BE2C (cell line): ENCODE measurements around the gene MMP7. TPM values are rescaled to one million over a fixed set of nuclear protein-coding genes. Genes with fewer than 3 reads are reported as not detected.

Experiments
- DNase-seq: peaks from one replicate; pipeline ENCODE4 v3.0.0-alpha.2; 2020
- H3K27me3 ChIP-seq: fragments of 250-450 bp; sonication (Bioruptor Pico); 2 replicates; pipeline ENCODE4 v1.5.1; 2020; ENCODE audit warnings: mild to moderate bottlenecking
- H3K36me3 ChIP-seq: fragments of 250-450 bp; sonication (Bioruptor Pico); 2 replicates; pipeline ENCODE4 v1.5.1; 2020; ENCODE audit warnings: mild to moderate bottlenecking
- H3K4me1 ChIP-seq: fragments of 250-450 bp; sonication (Bioruptor Pico); 2 replicates; pipeline ENCODE4 v1.5.1; 2020
- H3K4me3 ChIP-seq: 2 replicates; pipeline ENCODE4 v1.5.1; 2011; ENCODE audit warnings: low read depth, low read length
- H3K9me3 ChIP-seq: fragments of 250-450 bp; sonication (Bioruptor Pico); 2 replicates; pipeline ENCODE4 v1.5.1; 2020
- polyA plus RNA-seq: library from polyadenylated mRNA; unstranded; fragments of >200 nt; gene quantifications from one replicate; pipeline ENCODE4 v1.2.1, GENCODE V29; 2012; ENCODE audit warnings: low read depth, missing spikeins; ENCODE audit not compliant: insufficient read length, insufficient read depth
- TF ChIP-seq, protein P1 (sequence below): IDR thresholded peaks from 2 replicates; pipeline ENCODE4 v1.5.1; 2012; ENCODE audit warnings: mild to moderate bottlenecking, low read depth, low read length

Gene MMP7, protein sequence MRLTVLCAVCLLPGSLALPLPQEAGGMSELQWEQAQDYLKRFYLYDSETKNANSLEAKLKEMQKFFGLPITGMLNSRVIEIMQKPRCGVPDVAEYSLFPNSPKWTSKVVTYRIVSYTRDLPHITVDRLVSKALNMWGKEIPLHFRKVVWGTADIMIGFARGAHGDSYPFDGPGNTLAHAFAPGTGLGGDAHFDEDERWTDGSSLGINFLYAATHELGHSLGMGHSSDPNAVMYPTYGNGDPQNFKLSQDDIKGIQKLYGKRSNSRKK
- polyA plus RNA-seq: not detected

DNA sequence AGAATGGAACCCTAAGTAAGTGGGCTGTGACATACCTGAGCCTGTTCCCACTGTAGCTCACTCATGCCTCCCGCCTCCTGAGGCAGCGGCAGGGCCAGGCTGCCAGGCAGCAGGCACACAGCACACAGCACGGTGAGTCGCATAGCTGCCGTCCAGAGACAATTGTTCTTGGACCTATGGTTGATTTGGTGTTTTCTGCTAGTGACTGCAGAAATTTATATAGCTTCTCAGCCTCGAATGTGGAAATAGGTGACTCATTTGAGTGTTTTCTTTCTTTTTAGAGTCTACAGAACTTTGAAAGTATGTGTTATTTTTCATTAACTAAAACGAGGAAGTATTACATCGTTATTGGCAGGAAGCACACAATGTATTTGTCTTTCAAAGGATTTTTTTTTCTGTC lies at the start of gene MMP7:
MMP7 (minus strand) TSS at position 190 of the 400 bp plus-strand sequence; CDS start at position 143, 47 bp downstream.
- DNase-seq: no peak

DNA sequence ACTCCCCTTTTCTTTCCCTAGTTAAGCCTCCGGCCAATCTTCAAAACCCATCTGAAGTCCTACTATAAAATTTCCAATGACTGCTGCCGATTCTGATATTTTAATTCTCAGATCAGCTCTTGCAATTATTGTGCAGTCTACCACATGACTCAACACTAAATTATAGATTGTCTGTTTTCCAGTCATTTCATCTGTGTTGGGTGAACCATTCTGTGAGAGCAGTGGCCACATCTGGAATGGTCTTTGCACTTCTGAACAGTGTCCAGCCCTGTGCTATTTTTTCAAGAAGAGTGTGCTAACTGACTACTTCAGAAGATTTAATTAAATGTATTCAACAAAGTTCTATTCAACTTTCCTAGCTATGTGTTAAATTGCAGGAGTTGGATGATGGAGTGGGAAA lies 47.2 kb upstream of the MMP7 start:
- Histone ChIP-seq H3K4me1 (no peaks in the 10 kb centered on the region), H3K36me3 (no peaks in the 10 kb centered on the region), H3K9me3 (no peaks in the 10 kb centered on the region), H3K27me3 (no peaks in the 10 kb centered on the region), H3K4me3 (no peak overlapping the region)
- TF ChIP-seq, protein P1, sequence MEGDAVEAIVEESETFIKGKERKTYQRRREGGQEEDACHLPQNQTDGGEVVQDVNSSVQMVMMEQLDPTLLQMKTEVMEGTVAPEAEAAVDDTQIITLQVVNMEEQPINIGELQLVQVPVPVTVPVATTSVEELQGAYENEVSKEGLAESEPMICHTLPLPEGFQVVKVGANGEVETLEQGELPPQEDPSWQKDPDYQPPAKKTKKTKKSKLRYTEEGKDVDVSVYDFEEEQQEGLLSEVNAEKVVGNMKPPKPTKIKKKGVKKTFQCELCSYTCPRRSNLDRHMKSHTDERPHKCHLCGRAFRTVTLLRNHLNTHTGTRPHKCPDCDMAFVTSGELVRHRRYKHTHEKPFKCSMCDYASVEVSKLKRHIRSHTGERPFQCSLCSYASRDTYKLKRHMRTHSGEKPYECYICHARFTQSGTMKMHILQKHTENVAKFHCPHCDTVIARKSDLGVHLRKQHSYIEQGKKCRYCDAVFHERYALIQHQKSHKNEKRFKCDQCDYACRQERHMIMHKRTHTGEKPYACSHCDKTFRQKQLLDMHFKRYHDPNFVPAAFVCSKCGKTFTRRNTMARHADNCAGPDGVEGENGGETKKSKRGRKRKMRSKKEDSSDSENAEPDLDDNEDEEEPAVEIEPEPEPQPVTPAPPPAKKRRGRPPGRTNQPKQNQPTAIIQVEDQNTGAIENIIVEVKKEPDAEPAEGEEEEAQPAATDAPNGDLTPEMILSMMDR: no peak
- no peak for DNase-seq

More for the DNA sequence above, at the start of gene MMP7:
- Histone ChIP-seq H3K27me3 (peaks cover 9% of the 10 kb centered on the region; the same call in 1 of the 2 replicates), H3K36me3 (no peaks in the 10 kb centered on the region), H3K4me3 (no peak within 1 kb of the TSS), H3K4me1 (no peaks in the 10 kb centered on the region), H3K9me3 (no peaks in the 10 kb centered on the region)
- TF ChIP-seq, protein P1: no peak

DNA sequence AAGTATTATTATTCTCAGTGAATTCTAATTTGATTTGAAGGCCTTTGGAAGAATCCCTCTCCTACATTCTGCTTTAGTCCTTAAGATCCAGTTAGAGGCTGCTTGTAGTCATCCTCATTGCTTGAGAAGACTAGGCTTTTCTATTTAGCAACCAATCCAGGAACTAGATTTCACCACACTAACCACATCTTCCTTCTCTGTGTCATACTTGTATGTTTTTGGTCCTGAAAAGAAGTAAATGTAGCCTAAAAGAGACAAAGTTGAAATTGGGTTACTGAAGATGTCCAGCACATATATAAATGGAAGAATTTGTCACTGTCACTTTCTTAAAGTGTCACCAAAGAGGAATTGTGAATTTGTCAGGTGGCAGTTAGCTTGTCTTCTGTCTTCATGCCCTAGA lies 46.6 kb upstream of the MMP7 start:
- Histone ChIP-seq H3K27me3 (no peaks in the 10 kb centered on the region), H3K4me1 (no peaks in the 10 kb centered on the region), H3K36me3 (no peaks in the 10 kb centered on the region), H3K9me3 (no peaks in the 10 kb centered on the region), H3K4me3 (no peak overlapping the region)
- no peak for DNase-seq
- TF ChIP-seq, protein P1: no peak

DNA sequence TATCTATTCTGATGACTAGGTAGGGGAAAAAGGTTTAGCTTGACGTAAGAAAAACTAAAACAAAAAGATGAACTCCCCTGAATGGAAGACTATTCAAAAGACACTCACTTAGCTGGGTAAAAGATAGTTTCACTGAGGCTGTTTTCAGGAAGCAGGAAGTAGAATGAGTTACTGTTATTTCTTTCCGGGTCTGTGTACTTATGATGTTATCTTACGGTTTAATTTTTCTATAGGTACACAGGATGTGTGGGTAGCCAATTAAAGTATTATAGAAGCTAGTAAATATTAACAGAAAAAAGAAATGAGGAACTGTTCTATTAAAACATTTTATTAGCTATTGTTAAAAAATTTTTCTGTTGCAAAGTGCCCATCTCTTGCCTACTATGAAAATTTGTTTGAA lies 45.8 kb upstream of the MMP7 start:
- Histone ChIP-seq H3K9me3 (no peaks in the 10 kb centered on the region), H3K27me3 (no peaks in the 10 kb centered on the region), H3K4me3 (no peak overlapping the region), H3K36me3 (no peaks in the 10 kb centered on the region), H3K4me1 (no peaks in the 10 kb centered on the region)
- TF ChIP-seq, protein P1: no peak
- no peak for DNase-seq

DNA sequence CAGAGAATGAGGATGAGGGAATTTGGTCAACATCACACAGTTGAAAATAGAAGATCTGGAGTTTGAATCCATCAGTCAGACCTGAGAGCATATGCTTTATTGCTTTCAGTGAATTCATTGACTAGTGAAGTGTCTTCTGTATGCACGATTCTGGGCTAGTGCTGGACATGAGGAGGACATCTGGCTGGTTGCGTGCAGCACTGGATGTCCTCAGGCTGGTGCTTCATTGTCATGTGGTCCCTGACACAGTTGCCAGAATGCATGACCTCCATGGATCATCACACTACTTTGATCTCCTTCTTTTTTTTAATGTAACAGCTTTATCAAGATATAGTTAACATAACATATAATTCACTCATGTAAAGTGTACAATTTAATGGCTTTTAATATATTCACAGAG lies 44.5 kb upstream of the MMP7 start:
- H3K36me3 ChIP-seq: no peaks in the 10 kb centered on the region
- no peak overlapping the region for H3K4me3 ChIP-seq
- TF ChIP-seq, protein P1: no peak
- DNase-seq: no peak
- no peaks in the 10 kb centered on the region for H3K4me1 ChIP-seq
- H3K27me3 ChIP-seq: no peaks in the 10 kb centered on the region
- H3K9me3 ChIP-seq: no peaks in the 10 kb centered on the region

DNA sequence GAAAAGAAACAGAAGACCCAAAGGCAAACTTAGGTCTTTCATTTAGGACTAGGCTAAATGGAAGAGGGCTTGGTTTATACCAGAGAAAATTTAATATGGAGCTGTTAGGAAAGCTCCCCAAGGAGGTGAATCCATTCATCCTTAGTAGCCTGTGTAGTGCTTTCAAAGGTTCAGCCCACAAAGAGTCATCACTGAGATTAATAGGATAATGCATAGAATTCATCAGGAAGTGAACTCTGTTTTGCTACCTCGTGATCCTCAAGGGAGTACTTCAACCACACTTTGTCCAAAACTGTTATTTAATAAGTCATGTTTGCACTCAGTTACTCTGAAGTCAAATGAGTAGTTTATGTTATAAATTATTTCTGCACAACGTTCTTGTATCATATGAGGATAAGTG lies 43.3 kb upstream of the MMP7 start:
- TF ChIP-seq, protein P1: no peak
- Histone ChIP-seq H3K36me3 (no peaks in the 10 kb centered on the region), H3K9me3 (no peaks in the 10 kb centered on the region), H3K4me1 (no peaks in the 10 kb centered on the region), H3K4me3 (no peak overlapping the region), H3K27me3 (no peaks in the 10 kb centered on the region)
- DNase-seq: no peak
